ENCODE data around the gene ATP12A.

Gene ATP12A

DNA sequence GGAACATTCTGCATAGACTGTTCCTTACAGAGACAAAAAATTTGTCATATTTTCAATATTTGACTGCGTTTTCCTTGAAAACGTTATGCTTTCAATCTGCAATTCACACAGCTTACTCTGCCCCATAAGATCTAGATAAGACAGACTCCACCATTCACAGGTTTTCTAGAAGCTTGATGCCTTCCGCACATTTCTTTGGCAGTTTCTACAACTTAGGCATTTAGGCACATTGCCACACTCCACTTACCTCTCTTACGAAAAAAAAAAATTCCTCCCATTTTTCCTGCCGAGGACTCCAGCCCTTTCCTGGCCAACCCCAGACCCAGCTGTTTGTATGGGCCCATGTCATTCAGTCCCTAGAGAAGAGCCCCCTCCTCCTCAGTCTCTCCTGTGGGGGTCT, 11.2 kb downstream of the ATP12A start:
- no peak overlapping the region for H3K4me3 ChIP-seq (ENCODE audit: control insufficient read depth, low read depth, low read length)
- TF ChIP-seq, protein P1, sequence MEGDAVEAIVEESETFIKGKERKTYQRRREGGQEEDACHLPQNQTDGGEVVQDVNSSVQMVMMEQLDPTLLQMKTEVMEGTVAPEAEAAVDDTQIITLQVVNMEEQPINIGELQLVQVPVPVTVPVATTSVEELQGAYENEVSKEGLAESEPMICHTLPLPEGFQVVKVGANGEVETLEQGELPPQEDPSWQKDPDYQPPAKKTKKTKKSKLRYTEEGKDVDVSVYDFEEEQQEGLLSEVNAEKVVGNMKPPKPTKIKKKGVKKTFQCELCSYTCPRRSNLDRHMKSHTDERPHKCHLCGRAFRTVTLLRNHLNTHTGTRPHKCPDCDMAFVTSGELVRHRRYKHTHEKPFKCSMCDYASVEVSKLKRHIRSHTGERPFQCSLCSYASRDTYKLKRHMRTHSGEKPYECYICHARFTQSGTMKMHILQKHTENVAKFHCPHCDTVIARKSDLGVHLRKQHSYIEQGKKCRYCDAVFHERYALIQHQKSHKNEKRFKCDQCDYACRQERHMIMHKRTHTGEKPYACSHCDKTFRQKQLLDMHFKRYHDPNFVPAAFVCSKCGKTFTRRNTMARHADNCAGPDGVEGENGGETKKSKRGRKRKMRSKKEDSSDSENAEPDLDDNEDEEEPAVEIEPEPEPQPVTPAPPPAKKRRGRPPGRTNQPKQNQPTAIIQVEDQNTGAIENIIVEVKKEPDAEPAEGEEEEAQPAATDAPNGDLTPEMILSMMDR (conservative IDR thresholded peaks at IDR 0.05; ENCODE audit: control insufficient read depth, insufficient read depth, low read depth, low read length) = no peak
- no peak for DNase-seq (ENCODE audit: low read depth)

GRCh38 chr13:24692561-24692960, 12.4 kb downstream of the ATP12A start:
- no peak overlapping the region for H3K4me3 ChIP-seq (ENCODE audit: control insufficient read depth, low read depth, low read length)
- TF ChIP-seq, protein P1 (conservative IDR thresholded peaks at IDR 0.05; ENCODE audit: control insufficient read depth, insufficient read depth, low read depth, low read length) = no peak
- peak; percentile 63 for DNase-seq (ENCODE audit: low read depth)

GRCh38 chr13:24693862-24694471, 13.8 kb downstream of the ATP12A start:
- H3K4me3 ChIP-seq (ENCODE audit: control insufficient read depth, low read depth, low read length) = no peak overlapping the region
- DNase-seq (ENCODE audit: low read depth) = peak; percentile 60
- TF ChIP-seq, protein P1 (conservative IDR thresholded peaks at IDR 0.05; ENCODE audit: control insufficient read depth, insufficient read depth, low read depth, low read length) = peak; percentile 66

DNA sequence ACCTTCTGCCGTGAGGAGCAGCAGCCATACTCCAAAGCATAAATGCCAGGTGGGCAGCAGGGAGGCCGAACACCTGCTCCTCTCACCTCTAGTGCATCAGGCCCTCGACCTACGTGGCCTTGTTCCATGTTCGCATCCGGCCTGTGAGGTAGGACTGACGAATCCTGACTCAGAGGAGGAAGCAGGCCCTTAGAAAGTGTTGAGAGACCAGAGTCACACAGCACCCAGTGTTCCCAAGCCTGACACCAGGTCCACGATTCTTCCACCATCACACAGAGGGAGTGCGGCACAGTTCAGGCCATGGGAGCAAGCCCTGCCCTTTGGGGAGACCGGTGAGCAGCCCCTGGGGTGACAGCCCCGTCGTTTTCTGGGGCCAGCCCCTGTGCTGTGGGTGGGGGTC, 14.7 kb downstream of the ATP12A start:
- no peak for DNase-seq (ENCODE audit: low read depth)
- TF ChIP-seq, protein P1 (conservative IDR thresholded peaks at IDR 0.05; ENCODE audit: control insufficient read depth, insufficient read depth, low read depth, low read length) = no peak
- no peak overlapping the region for H3K4me3 ChIP-seq (ENCODE audit: control insufficient read depth, low read depth, low read length)

DNA sequence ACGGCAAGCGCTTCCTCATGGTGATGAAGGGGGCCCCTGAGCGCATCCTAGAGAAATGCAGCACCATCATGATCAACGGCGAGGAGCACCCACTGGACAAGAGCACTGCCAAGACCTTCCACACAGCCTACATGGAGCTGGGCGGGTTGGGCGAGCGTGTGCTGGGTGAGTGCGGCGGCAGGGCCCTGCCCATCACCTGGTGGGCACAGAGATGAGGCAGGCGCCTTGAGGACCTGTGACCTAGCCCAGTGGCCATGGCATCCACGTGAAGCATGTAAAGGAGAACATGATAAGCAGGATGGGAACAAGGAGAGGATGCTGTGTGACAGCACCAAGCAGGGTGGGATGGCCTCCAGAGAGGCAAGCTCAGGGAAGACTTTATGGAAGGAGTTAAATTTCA, 18.5 kb downstream of the ATP12A start:
- DNase-seq (ENCODE audit: low read depth) = no peak
- TF ChIP-seq, protein P1 (conservative IDR thresholded peaks at IDR 0.05; ENCODE audit: control insufficient read depth, insufficient read depth, low read depth, low read length) = no peak
- no peak overlapping the region for H3K4me3 ChIP-seq (ENCODE audit: control insufficient read depth, low read depth, low read length)

- TF ChIP-seq, protein P1 (conservative IDR thresholded peaks at IDR 0.05; ENCODE audit: control insufficient read depth, insufficient read depth, low read depth, low read length) = no peak
- DNase-seq (ENCODE audit: low read depth) = no peak
These were observed 19.3 kb downstream of the ATP12A start for GRCh38 chr13:24699541-24699940.

DNA sequence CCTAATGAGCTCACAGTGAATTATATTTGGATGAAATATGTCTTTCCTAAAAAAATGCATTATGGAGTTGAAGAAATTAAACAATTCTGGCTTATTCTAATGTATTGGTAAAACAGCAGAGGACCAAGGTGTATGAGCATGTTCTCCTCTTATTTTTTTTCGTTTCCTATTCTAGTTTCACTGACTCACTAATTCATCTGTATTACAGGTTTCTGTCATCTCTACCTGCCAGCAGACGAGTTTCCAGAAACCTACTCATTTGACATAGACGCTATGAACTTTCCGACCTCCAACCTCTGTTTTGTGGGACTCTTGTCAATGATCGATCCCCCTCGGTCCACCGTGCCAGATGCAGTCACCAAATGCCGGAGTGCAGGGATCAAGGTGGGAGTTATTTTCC, 20.3 kb downstream of the ATP12A start:
- no peak for DNase-seq (ENCODE audit: low read depth)
- no peak overlapping the region for H3K4me3 ChIP-seq (ENCODE audit: control insufficient read depth, low read depth, low read length)
- TF ChIP-seq, protein P1 (conservative IDR thresholded peaks at IDR 0.05; ENCODE audit: control insufficient read depth, insufficient read depth, low read depth, low read length) = no peak

More at GRCh38 chr13:24699541-24699940, 19.3 kb downstream of the ATP12A start:
- no peak overlapping the region for H3K4me3 ChIP-seq (ENCODE audit: control insufficient read depth, low read depth, low read length)
